Sigmoid colon (tissue), 7 donors: ENCODE results near the gene FIBP. TPM values are rescaled to one million over a fixed set of nuclear protein-coding genes. Genes with fewer than 3 reads are reported as not detected.

ENCODE experiments used
- DNase-seq: peaks from one replicate; pipeline ENCODE4 v3.0.0-alpha.2; 2019
- H3K27ac ChIP-seq, 4 donors: fragments of 200-600 bp; sonication (generic); one replicate each; pipeline ENCODE4 v1.5.1; 2016 to 2019; ENCODE audit warnings: mild to moderate bottlenecking in 1 of 4
- H3K27me3 ChIP-seq, 3 donors: fragments of 200-600 bp; sonication (generic); one replicate each; pipeline ENCODE4 v1.5.1; 2019; ENCODE audit warnings: mild to moderate bottlenecking in 1 of 3
- H3K36me3 ChIP-seq, 4 donors: fragments of 200-600 bp; sonication (generic); one replicate each; pipeline ENCODE4 v1.5.1; 2016 to 2019
- H3K4me1 ChIP-seq, 4 donors: fragments of 200-600 bp; sonication (generic); one replicate each; pipeline ENCODE4 v1.5.1; 2017 to 2019
- H3K4me3 ChIP-seq, 4 donors: fragments of 200-600 bp; sonication (generic); one replicate each; pipeline ENCODE4 v1.5.1; 2017 to 2019; ENCODE audit warnings: mild to moderate bottlenecking in 2 of 4, moderate library complexity in 1 of 4
- H3K9me3 ChIP-seq, 4 donors: fragments of 200-600 bp in 3 of 4; sonication (generic) in 3 of 4; one replicate each; pipeline versions ENCODE4 v1.5.1 to v1.6.1; 2013 to 2019
- CTCF ChIP-seq, 4 experiments: fragments of 450-650 bp in 3 of 4; fragments of 200-600 bp in 1 of 4; IDR thresholded peaks; one replicate each; pipeline ENCODE4 v1.5.1; 2016 to 2019; ENCODE audit warnings: antibody characterized with exemption in 4 of 4, mild to moderate bottlenecking in 3 of 4, moderate library complexity in 2 of 4
- EP300 ChIP-seq, 4 donors: sonication (generic); formaldehyde crosslinking; IDR thresholded peaks; one replicate each; pipeline ENCODE4 v1.6.1; 2017; ENCODE audit warnings: antibody characterized with exemption in 4 of 4
- POLR2A ChIP-seq, 2 donors: fragments of 450-650 bp; IDR thresholded peaks; one replicate each; pipeline ENCODE4 v1.6.1; 2016; ENCODE audit warnings: antibody characterized with exemption in 2 of 2, mild to moderate bottlenecking in 2 of 2, moderate library complexity in 2 of 2
- POLR2AphosphoS5 ChIP-seq, 4 donors: sonication (generic); formaldehyde crosslinking; IDR thresholded peaks; one replicate each; pipeline ENCODE4 v1.6.1; 2017; ENCODE audit warnings: antibody characterized with exemption in 4 of 4
- WGBS, 2 donors: extraction: QIAGEN DNeasy Blood & Tissue Kit; methylation state at CpG; one replicate each; pipeline ENCODE4 v1.1.7; 2013; 5-methylcytosine and 5-hydroxymethylcytosine counted together
- intact Hi-C: fragments of 100-400 bp; cut with DNase I; formaldehyde crosslinking; loops from one replicate; pipeline ENCODE4 v1.15.1; 2023
- polyA plus RNA-seq, 3 donors: library from polyadenylated mRNA; stranded (reverse); fragments of 200-250 nt; gene quantifications; one replicate each; pipeline ENCODE4 v1.2.3, GENCODE V29; 2013
- total RNA-seq, 4 donors: library from RNA; depleted of rRNA; stranded (reverse); fragments of >200 nt; gene quantifications; one replicate each; pipeline ENCODE4 v1.1.0, GENCODE V29; 2016
- donor health status: healthy with polysubstance abuse.
- donor health status: Bipolar disorder and iron deficiency.
- donor health status: healthy.

Gene FIBP
- total and polyA plus RNA-seq, 7 donors: 37.5 to 66.1 (median 54.4) TPM

- 1% methylated on average over 80 of the region's 80 CpGs for WGBS, 2 donors
- intact Hi-C loops: loop anchor here (2.0 kb wide), 1 partner anchor 14 kb away; no protein-coding TSS in a partner anchor
- TF ChIP-seq POLR2AphosphoS5 (IDR thresholded peaks at IDR 0.05) (peak; percentile 47 to 87 (median 70)), EP300 (IDR thresholded peaks at IDR 0.05) (no peak), CTCF (IDR thresholded peaks at IDR 0.05) (no peak)
Measured at GRCh38 chr11:65900125-65900898, 12.0 kb upstream of the FIBP start, which contains the start of gene FOSL1. FOSL1 (minus strand) TSS chr11:65900388; CDS start chr11:65900339, 49 bp downstream.

GRCh38 chr11:65899356-65900124 is 11.3 kb upstream of the FIBP start:
- Histone ChIP-seq H3K4me3 (peak overlapping the region; percentile 15 to 70 (median 57)), H3K4me1 (peaks cover 0 to 21% (median 16%) of the 10 kb centered on the region in 4 donors), H3K9me3 (no peaks in the 10 kb centered on the region), H3K27me3 (peaks cover 0 to 15% (median 8%) of the 10 kb centered on the region in 3 donors), H3K27ac (peak overlapping the region; percentile 53 to 79 (median 74)), H3K36me3 (no peaks in the 10 kb centered on the region)
- 3% methylated on average over 78 of the region's 78 CpGs for WGBS, 2 donors
- DNase-seq: peak; percentile 82
- intact Hi-C loops: loop anchor here (2.0 kb wide), 1 partner anchor 15 kb away; no protein-coding TSS in a partner anchor
- no peak for TF ChIP-seq CTCF (IDR thresholded peaks at IDR 0.05)
- peak in 3 of 4 donors; percentile 18 to 55 (median 33) for TF ChIP-seq POLR2AphosphoS5 (IDR thresholded peaks at IDR 0.05)

More at GRCh38 chr11:65900125-65900898, 12.0 kb upstream of the FIBP start, which contains the start of gene FOSL1:
- peaks cover 0 to 15% (median 8%) of the 10 kb centered on the region in 3 donors for H3K27me3 ChIP-seq
- peaks cover 0 to 21% (median 16%) of the 10 kb centered on the region in 4 donors for H3K4me1 ChIP-seq
- H3K9me3 ChIP-seq: no peaks in the 10 kb centered on the region
- peak within 1 kb of the TSS; percentile 53 to 79 (median 74) for H3K27ac ChIP-seq
- peak; percentile 93 for DNase-seq
- no peaks in the 10 kb centered on the region for H3K36me3 ChIP-seq
- peak within 1 kb of the TSS; percentile 15 to 70 (median 57) for H3K4me3 ChIP-seq

- Histone ChIP-seq H3K4me3 (peak overlapping the region; percentile 15 to 70 (median 57)), H3K27ac (peak overlapping the region in 2 of 4 donors; percentile 76 to 79), H3K4me1 (peaks cover 0 to 25% (median 18%) of the 10 kb centered on the region in 4 donors), H3K27me3 (peaks cover 0 to 15% (median 8%) of the 10 kb centered on the region in 3 donors), H3K9me3 (no peaks in the 10 kb centered on the region), H3K36me3 (no peaks in the 10 kb centered on the region)
- no peak for DNase-seq
- TF ChIP-seq EP300 (IDR thresholded peaks at IDR 0.05) (no peak), CTCF (IDR thresholded peaks at IDR 0.05) (no peak), POLR2A (IDR thresholded peaks at IDR 0.05) (no peak), POLR2AphosphoS5 (IDR thresholded peaks at IDR 0.05) (no peak)
- intact Hi-C loops: no loop called here
- WGBS, 2 donors: 23 to 26% methylated on average over 28 of the region's 28 CpGs
Measured at GRCh38 chr11:65898656-65899355, 10.5 kb upstream of the FIBP start.

DNA sequence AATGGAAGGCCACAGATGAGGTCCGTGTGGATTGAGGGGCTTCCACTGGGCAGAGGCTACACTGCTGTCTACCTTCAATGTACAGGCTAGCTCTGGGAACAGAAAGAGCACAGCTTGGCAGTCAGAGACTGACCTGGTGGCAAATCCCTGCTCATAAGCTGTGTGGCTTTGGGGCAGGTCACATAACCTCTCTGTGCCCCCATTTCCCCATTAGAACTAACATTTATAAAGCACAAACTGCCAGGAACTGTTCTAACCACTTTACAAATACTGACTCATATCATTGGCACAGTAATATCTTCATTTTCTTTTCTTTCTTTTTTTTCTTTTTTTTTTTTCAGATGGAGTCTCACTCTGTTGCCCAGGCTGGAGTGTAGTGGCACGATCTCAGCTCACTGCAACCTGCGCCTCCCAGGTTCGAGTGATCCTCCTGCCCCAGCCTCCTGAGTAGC is 8.8 kb upstream of the FIBP start:
- 91 to 94% methylated on average over 4 of the region's 4 CpGs for WGBS, 2 donors
- no peaks in the 10 kb centered on the region for H3K36me3 ChIP-seq
- peaks cover 0 to 42% (median 36%) of the 10 kb centered on the region in 4 donors for H3K4me1 ChIP-seq
- TF ChIP-seq CTCF (IDR thresholded peaks at IDR 0.05): no peak
- no peak for TF ChIP-seq EP300 (IDR thresholded peaks at IDR 0.05)
- TF ChIP-seq POLR2A (IDR thresholded peaks at IDR 0.05): no peak
- TF ChIP-seq POLR2AphosphoS5 (IDR thresholded peaks at IDR 0.05): no peak
- DNase-seq: no peak
- intact Hi-C loops: no loop called here
- no peak overlapping the region for H3K4me3 ChIP-seq
- H3K27ac ChIP-seq: no peak overlapping the region
- no peaks in the 10 kb centered on the region for H3K9me3 ChIP-seq
- peaks cover 0 to 15% (median 8%) of the 10 kb centered on the region in 3 donors for H3K27me3 ChIP-seq
